Ishikawa (cell line): ENCODE results near the gene SEC14L6.

Experiments
- CEBPB ChIP-seq: IDR thresholded peaks from 2 replicates; pipeline ENCODE4 v1.6.1; 2012
- CREB1 ChIP-seq: IDR thresholded peaks from 2 replicates; pipeline ENCODE4 v1.6.1; 2012; ENCODE audit warnings: low read depth
- EGR1 ChIP-seq: IDR thresholded peaks from 2 replicates; pipeline ENCODE4 v1.6.1; 2012
- EP300 ChIP-seq: IDR thresholded peaks from 2 replicates; pipeline ENCODE4 v1.6.1; 2012; ENCODE audit warnings: borderline replicate concordance
- FOXM1 ChIP-seq: IDR thresholded peaks from 2 replicates; pipeline ENCODE4 v1.6.1; 2012; ENCODE audit warnings: low read depth, borderline replicate concordance
- MAX ChIP-seq: IDR thresholded peaks from 2 replicates; pipeline ENCODE4 v1.6.1; 2012
- NFIC ChIP-seq: IDR thresholded peaks from 2 replicates; pipeline ENCODE4 v1.6.1; 2012
- RAD21 ChIP-seq: IDR thresholded peaks from 2 replicates; pipeline ENCODE4 v1.6.1; 2012; ENCODE audit warnings: low read depth
- REST ChIP-seq: IDR thresholded peaks from 2 replicates; pipeline ENCODE4 v1.6.1; 2012; ENCODE audit warnings: low read depth, mild to moderate bottlenecking
- TAF1 ChIP-seq: IDR thresholded peaks from 2 replicates; pipeline ENCODE4 v1.6.1; 2012; ENCODE audit warnings: low read depth, mild to moderate bottlenecking
- TCF12 ChIP-seq: IDR thresholded peaks from 2 replicates; pipeline ENCODE4 v1.6.1; 2012; ENCODE audit warnings: low read depth
- TEAD4 ChIP-seq: IDR thresholded peaks from 2 replicates; pipeline ENCODE4 v1.6.1; 2012
- USF1 ChIP-seq: IDR thresholded peaks from 2 replicates; pipeline ENCODE4 v1.6.1; 2012
- YY1 ChIP-seq: IDR thresholded peaks from 2 replicates; pipeline ENCODE4 v1.6.1; 2012; ENCODE audit warnings: low read depth
- ZBTB7A ChIP-seq: IDR thresholded peaks from 2 replicates; pipeline ENCODE4 v1.6.1; 2012; ENCODE audit warnings: low read depth

SEC14L6 gene

GRCh38 chr22:30541961-30542810 lies 4.4 kb downstream of the SEC14L6 start:
- no peak for TF ChIP-seq CREB1
- TF ChIP-seq EP300: no peak
- no peak for TF ChIP-seq MAX
- TF ChIP-seq TAF1: no peak
- TF ChIP-seq RAD21: no peak
- TF ChIP-seq NFIC: no peak
- TF ChIP-seq TEAD4: no peak
- TF ChIP-seq CEBPB: no peak
- no peak for TF ChIP-seq TCF12
- TF ChIP-seq ZBTB7A: no peak
- no peak for TF ChIP-seq FOXM1
- no peak for TF ChIP-seq YY1
- no peak for TF ChIP-seq USF1
- no peak for TF ChIP-seq REST
- no peak for TF ChIP-seq EGR1

GRCh38 chr22:30539368-30539767 lies 7.2 kb downstream of the SEC14L6 start:
- TF ChIP-seq CREB1 (no peak), MAX (no peak), USF1 (no peak), RAD21 (no peak), TEAD4 (no peak), EGR1 (no peak), TAF1 (no peak), ZBTB7A (no peak), REST (no peak), CEBPB (no peak), FOXM1 (no peak)

GRCh38 chr22:30538280-30538679 lies 8.3 kb downstream of the SEC14L6 start:
- TF ChIP-seq EP300: no peak
- no peak for TF ChIP-seq YY1
- TF ChIP-seq TAF1: no peak
- TF ChIP-seq RAD21: no peak
- no peak for TF ChIP-seq NFIC
- no peak for TF ChIP-seq REST
- no peak for TF ChIP-seq CEBPB
- TF ChIP-seq MAX: no peak
- no peak for TF ChIP-seq EGR1
- no peak for TF ChIP-seq FOXM1
- TF ChIP-seq CREB1: no peak
- no peak for TF ChIP-seq TEAD4
- no peak for TF ChIP-seq TCF12
- TF ChIP-seq USF1: no peak
- TF ChIP-seq ZBTB7A: no peak
